Subcutaneous abdominal adipose tissue (tissue), 5 donors: ENCODE results near the gene JMJD7.

ENCODE experiments used
- H3K27ac ChIP-seq: one replicate; pipeline ENCODE4 v1.7.0; 2013; ENCODE audit warnings: low read depth, mild to moderate bottlenecking, inconsistent platforms, low read length, moderate library complexity
- H3K27me3 ChIP-seq, 5 donors: one replicate each; pipeline ENCODE4 v1.7.0; 2013; ENCODE audit warnings: low read length in 5 of 5, inconsistent platforms in 1 of 5; ENCODE audit not compliant: control insufficient read depth in 5 of 5, insufficient read depth in 4 of 5
- H3K36me3 ChIP-seq, 5 donors: one replicate each; pipeline ENCODE4 v1.7.0; 2013; ENCODE audit warnings: low read length in 5 of 5; ENCODE audit not compliant: control insufficient read depth in 5 of 5, insufficient read depth in 5 of 5
- H3K4me1 ChIP-seq, 5 donors: one replicate each; pipeline ENCODE4 v1.7.0; 2013; ENCODE audit warnings: low read length in 5 of 5, mild to moderate bottlenecking in 3 of 5, moderate library complexity in 1 of 5; ENCODE audit not compliant: control insufficient read depth in 5 of 5, insufficient read depth in 5 of 5
- H3K4me3 ChIP-seq, 5 donors: one replicate each; pipeline ENCODE4 v1.7.0; 2013; ENCODE audit warnings: low read length in 5 of 5, low read depth in 1 of 5
- H3K9ac ChIP-seq, 5 donors: one replicate each; pipeline ENCODE4 v1.7.0; 2013; ENCODE audit warnings: low read length in 5 of 5, mild to moderate bottlenecking in 4 of 5, moderate library complexity in 3 of 5
- H3K9me3 ChIP-seq, 5 donors: one replicate each; pipeline ENCODE4 v1.7.0; 2013; ENCODE audit warnings: low read length in 5 of 5; ENCODE audit not compliant: control insufficient read depth in 5 of 5
- donor health status: healthy.
- donor health status: healthy.
- donor health status: healthy.
- donor health status: healthy.
- donor health status: healthy.

Gene JMJD7

DNA sequence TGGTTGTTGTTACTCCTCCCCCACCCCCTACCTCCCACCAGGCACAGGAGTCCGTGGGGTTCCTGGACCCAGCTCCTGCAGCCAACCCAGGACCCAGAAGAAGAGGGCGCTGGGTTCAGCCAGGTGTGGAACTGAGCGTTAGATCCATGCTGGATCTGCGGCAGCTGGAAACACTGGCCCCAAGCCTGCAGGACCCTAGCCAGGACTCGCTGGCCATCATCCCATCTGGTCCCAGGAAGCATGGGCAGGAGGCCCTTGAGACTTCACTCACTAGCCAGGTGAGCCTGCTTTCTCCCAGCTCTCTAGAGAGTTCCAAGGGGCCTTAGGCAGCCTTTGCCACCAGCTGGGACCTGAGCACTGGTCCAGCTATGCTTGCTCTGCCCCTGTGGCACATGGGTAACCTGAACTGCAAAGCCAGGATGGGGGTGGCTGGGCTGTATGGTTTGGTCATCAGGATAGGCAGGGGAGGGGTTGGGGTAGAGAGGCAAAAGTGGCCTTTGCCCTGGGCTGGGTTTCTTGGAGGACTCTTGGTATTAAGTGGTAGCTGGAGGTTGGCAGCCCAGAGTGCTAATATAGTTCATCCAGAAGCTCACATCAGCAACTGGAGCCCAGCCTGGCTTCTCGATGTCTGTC lies 7.0 kb upstream of the JMJD7 start:
- Histone ChIP-seq H3K4me1 (no peaks in the 10 kb centered on the region), H3K4me3 (no peak overlapping the region), H3K9me3 (no peaks in the 10 kb centered on the region), H3K27me3 (no peaks in the 10 kb centered on the region), H3K27ac (no peak overlapping the region), H3K9ac (no peak overlapping the region), H3K36me3 (peaks cover 0 to 96% (median 83%) of the 10 kb centered on the region in 5 donors)

DNA sequence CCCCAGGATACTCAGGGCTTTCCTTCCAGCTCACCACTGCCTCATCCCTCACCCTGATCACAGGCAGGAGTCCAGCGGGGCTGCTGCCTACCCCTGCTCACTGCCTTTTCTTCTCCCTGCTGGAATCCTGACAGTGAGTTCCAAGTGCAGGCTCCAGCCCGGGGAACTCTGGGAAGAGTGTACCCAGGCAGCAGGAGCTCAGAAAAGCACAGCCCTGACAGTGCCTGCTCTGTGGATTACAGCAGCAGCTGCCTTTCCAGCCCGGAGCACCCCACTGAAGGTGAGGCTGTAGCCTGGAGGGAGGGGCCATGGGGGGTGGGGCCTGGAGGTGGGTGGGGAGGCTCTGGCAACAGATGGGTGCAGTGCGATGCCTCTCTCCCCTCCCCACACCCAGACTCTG lies 6.1 kb upstream of the JMJD7 start:
- H3K27ac ChIP-seq: no peak overlapping the region
- no peak overlapping the region for H3K4me3 ChIP-seq
- H3K4me1 ChIP-seq: no peaks in the 10 kb centered on the region
- peaks cover 0 to 93% (median 81%) of the 10 kb centered on the region in 5 donors for H3K36me3 ChIP-seq
- H3K9ac ChIP-seq: no peak overlapping the region
- no peaks in the 10 kb centered on the region for H3K27me3 ChIP-seq
- no peaks in the 10 kb centered on the region for H3K9me3 ChIP-seq

DNA sequence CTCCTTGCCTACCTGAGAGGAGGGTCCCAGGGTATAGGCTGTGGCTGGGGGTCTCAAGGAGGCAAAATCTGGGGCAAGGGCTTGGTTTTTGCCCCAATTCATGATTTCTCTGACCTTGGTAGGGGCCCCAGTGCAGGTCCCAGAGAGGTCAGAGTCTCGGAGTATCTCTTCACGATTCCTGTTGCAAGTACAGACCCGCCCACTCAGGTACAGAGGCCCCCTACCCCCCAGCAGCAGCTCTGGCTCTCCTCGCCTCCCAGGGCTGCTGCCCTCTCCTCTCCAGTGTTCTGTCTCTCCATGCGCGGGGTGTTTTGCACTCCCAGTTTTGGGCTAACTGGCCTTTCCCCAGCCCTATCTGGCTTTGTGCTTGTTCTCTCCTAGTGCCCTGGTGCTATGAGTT lies 5.4 kb upstream of the JMJD7 start:
- Histone ChIP-seq H3K4me1 (peaks cover 0 to 5% (median 4%) of the 10 kb centered on the region in 5 donors), H3K9ac (no peak overlapping the region), H3K4me3 (no peak overlapping the region), H3K27ac (no peak overlapping the region), H3K27me3 (no peaks in the 10 kb centered on the region), H3K36me3 (peaks cover 0 to 87% (median 74%) of the 10 kb centered on the region in 5 donors), H3K9me3 (no peaks in the 10 kb centered on the region)

DNA sequence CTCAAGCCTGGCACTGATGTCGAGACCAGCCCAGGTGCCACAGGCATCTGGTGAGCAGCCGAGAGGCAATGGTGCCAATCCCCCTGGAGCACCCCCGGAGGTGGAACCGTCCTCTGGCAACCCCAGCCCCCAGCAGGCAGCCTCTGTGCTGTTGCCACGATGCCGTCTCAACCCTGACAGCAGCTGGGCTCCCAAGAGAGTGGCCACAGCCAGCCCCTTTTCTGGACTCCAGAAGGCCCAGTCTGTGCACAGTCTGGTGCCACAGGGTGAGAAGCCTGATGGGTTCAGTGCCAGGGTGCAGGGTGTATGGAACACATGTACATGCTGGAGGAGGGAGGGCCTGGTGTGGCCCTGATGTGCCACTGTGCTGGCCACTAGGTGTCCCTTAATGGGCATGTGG lies 4.9 kb upstream of the JMJD7 start:
- H3K4me3 ChIP-seq: no peak overlapping the region
- H3K27me3 ChIP-seq: no peaks in the 10 kb centered on the region
- no peak overlapping the region for H3K27ac ChIP-seq
- H3K4me1 ChIP-seq: peaks cover 0 to 7% (median 6%) of the 10 kb centered on the region in 5 donors
- H3K9ac ChIP-seq: no peak overlapping the region
- peaks cover 0 to 82% (median 69%) of the 10 kb centered on the region in 5 donors for H3K36me3 ChIP-seq
- H3K9me3 ChIP-seq: no peaks in the 10 kb centered on the region

DNA sequence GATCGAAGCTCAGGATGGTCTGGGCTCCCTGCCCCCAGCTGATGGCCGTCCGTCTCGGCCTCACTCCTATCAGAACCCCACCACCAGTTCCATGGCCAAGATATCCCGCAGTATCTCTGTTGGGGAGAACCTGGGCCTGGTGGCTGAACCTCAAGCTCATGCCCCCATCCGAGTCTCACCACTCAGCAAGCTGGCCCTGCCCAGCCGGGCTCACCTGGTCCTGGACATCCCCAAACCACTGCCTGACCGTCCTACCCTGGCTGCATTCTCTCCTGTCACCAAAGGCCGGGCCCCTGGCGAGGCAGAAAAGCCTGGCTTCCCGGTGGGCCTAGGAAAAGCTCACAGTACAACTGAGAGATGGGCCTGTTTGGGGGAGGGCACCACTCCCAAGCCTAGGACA lies 4.4 kb upstream of the JMJD7 start:
- Histone ChIP-seq H3K36me3 (peaks cover 0 to 76% (median 64%) of the 10 kb centered on the region in 5 donors), H3K27ac (no peak overlapping the region), H3K4me3 (no peak overlapping the region), H3K9me3 (no peaks in the 10 kb centered on the region), H3K27me3 (no peaks in the 10 kb centered on the region), H3K9ac (no peak overlapping the region), H3K4me1 (peaks cover 0 to 11% (median 9%) of the 10 kb centered on the region in 5 donors)

DNA sequence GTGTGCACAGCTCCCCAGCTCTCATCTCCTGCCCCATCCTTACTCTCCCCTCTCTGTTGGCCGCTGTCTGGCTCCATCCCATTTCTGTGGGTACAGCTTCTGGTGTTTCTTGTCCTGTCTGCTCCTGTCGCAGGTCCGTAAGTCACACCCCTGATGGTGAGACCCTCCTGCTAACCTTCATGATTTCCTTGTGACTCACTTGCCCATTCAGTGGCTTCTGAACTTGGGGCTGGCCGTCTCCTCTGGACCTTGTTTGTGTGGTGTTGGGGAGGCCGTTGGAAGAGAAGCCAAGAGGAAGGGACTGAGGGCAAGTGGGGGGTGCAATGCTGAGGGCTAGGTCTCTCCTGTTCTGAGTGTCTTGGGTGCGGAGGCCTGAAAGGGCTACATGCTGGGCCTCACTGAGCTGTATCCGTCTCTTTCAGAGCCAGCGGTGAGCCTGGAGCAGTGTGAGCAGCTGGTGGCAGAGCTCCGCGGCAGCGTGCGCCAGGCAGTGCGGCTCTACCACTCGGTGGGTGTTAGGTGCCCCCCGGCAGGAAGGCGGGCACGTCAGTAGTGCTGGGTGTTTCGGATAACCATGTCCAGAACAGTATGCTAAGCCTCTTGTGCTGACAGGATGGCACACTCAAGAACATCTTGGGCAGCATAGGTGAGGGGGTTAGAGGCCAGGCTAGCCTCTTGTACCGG lies 3.7 kb upstream of the JMJD7 start:
- Histone ChIP-seq H3K9ac (no peak overlapping the region), H3K27me3 (no peaks in the 10 kb centered on the region), H3K36me3 (peaks cover 0 to 69% (median 57%) of the 10 kb centered on the region in 5 donors)

DNA sequence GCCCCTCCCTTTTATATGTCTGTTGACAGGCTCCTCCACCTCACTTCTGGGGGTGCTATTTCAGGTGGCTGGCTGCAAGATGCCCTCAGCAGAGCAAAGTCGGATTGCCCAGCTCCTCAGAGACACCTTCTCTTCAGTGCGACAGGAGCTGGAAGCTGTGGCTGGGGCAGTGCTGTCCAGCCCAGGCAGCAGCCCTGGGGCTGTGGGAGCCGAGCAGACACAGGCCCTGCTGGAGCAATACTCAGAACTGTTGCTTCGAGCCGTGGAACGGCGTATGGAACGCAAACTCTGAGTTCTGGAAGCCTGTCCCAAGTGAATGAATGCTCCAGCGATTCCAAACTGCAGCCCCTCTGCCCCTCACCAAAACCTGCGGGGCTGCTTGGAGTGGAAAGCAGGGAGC lies 2.7 kb upstream of the JMJD7 start:
- Histone ChIP-seq H3K27ac (no peak overlapping the region), H3K4me1 (peaks cover 0 to 26% (median 23%) of the 10 kb centered on the region in 5 donors), H3K27me3 (no peaks in the 10 kb centered on the region), H3K9me3 (no peaks in the 10 kb centered on the region), H3K36me3 (peaks cover 0 to 60% (median 48%) of the 10 kb centered on the region in 5 donors), H3K4me3 (no peak overlapping the region), H3K9ac (no peak overlapping the region)

More for the DNA sequence above, 3.7 kb upstream of the JMJD7 start:
- Histone ChIP-seq H3K9me3 (no peaks in the 10 kb centered on the region), H3K4me3 (no peak overlapping the region), H3K4me1 (peaks cover 0 to 18% (median 16%) of the 10 kb centered on the region in 5 donors), H3K27ac (no peak overlapping the region)

DNA sequence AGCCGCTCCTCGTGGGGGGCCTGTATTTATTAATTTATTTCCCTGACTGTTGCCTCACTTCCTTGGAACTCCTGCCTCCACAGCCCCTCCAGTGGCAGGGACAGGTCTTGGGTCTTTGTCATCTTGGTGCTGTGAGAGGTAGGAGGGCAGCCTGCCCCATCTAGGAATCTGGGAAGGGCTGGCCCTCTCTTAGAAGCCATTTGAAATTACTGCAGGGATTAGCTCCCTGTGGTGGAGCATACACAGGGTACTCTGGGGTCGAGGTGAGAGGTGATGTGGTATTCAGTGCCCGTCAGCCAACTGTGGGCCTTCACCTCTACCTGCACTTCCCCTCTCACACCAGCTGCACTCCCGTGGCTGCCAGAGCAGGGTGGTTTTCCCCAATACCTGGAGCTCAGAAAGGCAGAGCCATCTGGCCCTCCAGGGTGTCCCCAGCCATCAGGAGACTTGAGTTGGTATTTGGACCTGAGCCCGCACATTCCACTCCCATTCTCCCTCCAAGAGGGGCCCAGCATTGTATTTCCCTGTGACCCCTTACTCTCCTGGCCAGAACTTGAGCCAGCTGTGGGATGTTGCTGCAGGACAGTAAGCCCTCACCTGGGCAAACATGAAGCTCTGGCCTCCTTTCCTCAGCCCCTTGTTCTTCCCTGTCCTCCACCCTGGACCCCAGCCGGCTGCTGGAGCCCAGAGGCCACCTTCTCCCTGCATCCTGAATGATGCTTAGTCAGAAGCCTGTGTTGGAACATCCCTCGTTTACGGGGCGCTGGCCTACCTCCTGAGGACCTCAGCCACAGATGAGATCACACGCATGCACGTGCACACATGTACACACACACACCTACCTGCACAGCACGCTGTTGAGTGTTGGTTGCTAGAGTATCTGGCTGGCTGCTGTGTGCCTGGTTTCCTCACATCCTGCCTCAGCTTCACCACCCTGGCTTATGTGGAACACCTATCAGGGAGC lies 2.0 kb upstream of the JMJD7 start:
- peaks cover 0 to 59% (median 41%) of the 10 kb centered on the region in 5 donors for H3K36me3 ChIP-seq
- no peak overlapping the region for H3K9ac ChIP-seq
- no peaks in the 10 kb centered on the region for H3K9me3 ChIP-seq
- peaks cover 0 to 26% (median 23%) of the 10 kb centered on the region in 5 donors for H3K4me1 ChIP-seq
- H3K27ac ChIP-seq: no peak overlapping the region
- H3K4me3 ChIP-seq: no peak overlapping the region
- no peaks in the 10 kb centered on the region for H3K27me3 ChIP-seq

DNA sequence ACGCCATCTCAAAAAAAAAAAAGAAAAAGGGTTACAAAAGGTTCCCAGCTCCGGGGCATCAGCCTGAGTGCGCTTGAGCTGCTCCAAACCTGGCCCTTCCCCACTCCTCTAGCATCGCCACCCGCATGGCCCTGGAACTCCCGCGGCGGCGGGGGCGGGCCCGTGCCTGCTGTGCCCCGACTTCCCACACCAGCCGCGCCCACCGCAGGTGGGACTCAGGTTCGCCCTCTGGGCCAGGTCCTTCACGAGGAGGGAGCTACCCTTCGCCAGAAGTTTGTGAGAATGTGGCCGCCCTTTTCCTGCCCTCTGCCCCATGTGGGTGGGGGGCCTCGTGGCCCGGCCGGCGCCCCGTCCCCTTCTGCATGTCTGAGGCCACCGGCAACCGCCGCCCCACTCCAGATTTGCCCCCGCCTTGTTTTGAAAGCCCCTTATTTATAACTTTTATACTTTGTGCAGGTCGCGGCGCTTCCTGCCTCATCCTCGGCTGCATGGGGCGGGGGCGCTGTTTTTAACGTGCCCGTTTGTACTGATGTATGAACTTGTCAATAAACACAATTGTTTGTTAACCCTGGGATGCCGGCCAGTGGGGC lies 507 bp upstream of the JMJD7 start:
- Histone ChIP-seq H3K9me3 (no peaks in the 10 kb centered on the region), H3K4me1 (peaks cover 0 to 26% (median 23%) of the 10 kb centered on the region in 5 donors), H3K4me3 (peak overlapping the region in 4 of 5 donors; percentile 58 to 92 (median 78)), H3K27me3 (no peaks in the 10 kb centered on the region), H3K27ac (no peak overlapping the region), H3K9ac (peak overlapping the region in 3 of 5 donors; percentile 59 to 63 (median 61)), H3K36me3 (peaks cover 0 to 56% (median 38%) of the 10 kb centered on the region in 5 donors)
